GM23338 (cell line): Measurements from ENCODE around the gene MRAS. TPM values are rescaled to one million over a fixed set of nuclear protein-coding genes. Genes with fewer than 3 reads are reported as not detected.

Experiments used
- ATAC-seq: fragments of 200-7000 bp; cut with Tn5 transposase; 3 replicates; pipeline ENCODE4 v1.9.1; 2020
- DNase-seq: peaks from one replicate; pipeline ENCODE4 v3.0.0-alpha.2; 2015; ENCODE audit warnings: low spot score
- H2AFZ ChIP-seq: fragments of 200-600 bp; sonication (generic); 2 replicates; pipeline ENCODE4 v1.8.0; 2016; ENCODE audit warnings: antibody characterized with exemption, mild to moderate bottlenecking, moderate library complexity
- H3F3A ChIP-seq: fragments of 200-600 bp; sonication (generic); replicated peaks from 2 replicates; pipeline ENCODE4 v1.8.0; 2017; ENCODE audit warnings: antibody characterized with exemption, mixed run types, low read depth
- H3K27ac ChIP-seq: fragments of 200-600 bp; sonication (generic); 2 replicates; pipeline ENCODE4 v1.6.1; 2016; ENCODE audit warnings: low read depth
- H3K27me3 ChIP-seq: fragments of 200-600 bp; sonication (generic); 2 replicates; pipeline ENCODE4 v1.8.0; 2016; ENCODE audit warnings: mild to moderate bottlenecking, mixed run types, moderate library complexity; ENCODE audit not compliant: insufficient read depth
- H3K36me3 ChIP-seq: fragments of 200-600 bp; sonication (generic); 2 replicates; pipeline ENCODE4 v1.8.0; 2016; ENCODE audit warnings: mild to moderate bottlenecking; ENCODE audit not compliant: insufficient read depth
- H3K4me1 ChIP-seq: fragments of 200-600 bp; sonication (generic); 2 replicates; pipeline ENCODE4 v1.8.0; 2016; ENCODE audit warnings: mild to moderate bottlenecking, moderate library complexity; ENCODE audit not compliant: insufficient read depth
- H3K4me2 ChIP-seq: fragments of 200-600 bp; sonication (generic); 2 replicates; pipeline ENCODE4 v1.7.1; 2017; ENCODE audit warnings: mixed run types
- H3K4me3 ChIP-seq: fragments of 200-600 bp; sonication (generic); 2 replicates; pipeline ENCODE4 v1.6.1; 2016; ENCODE audit warnings: mixed run types
- H3K79me2 ChIP-seq: fragments of 200-600 bp; sonication (generic); replicated peaks from 2 replicates; pipeline ENCODE4 v1.8.0; 2017; ENCODE audit warnings: mild to moderate bottlenecking; ENCODE audit not compliant: insufficient read depth
- H3K9me2 ChIP-seq: fragments of 200-600 bp; sonication (generic); 2 replicates; pipeline ENCODE4 v1.8.0; 2017; ENCODE audit not compliant: insufficient read depth
- H4K20me1 ChIP-seq: fragments of 200-600 bp; sonication (generic); replicated peaks from 2 replicates; pipeline ENCODE4 v1.8.0; 2017; ENCODE audit warnings: mild to moderate bottlenecking; ENCODE audit not compliant: insufficient read depth
- H3K27ac Mint-ChIP-seq: 2 replicates; pipeline ENCODE4 v1.8.0; 2020; ENCODE audit warnings: inconsistent platforms, mild to moderate bottlenecking, moderate library complexity, mixed read lengths
- H3K27me3 Mint-ChIP-seq: 3 replicates; pipeline ENCODE4 v1.8.0; 2022; ENCODE audit warnings: low read depth, mild to moderate bottlenecking, moderate library complexity, mixed read lengths, inconsistent platforms; ENCODE audit not compliant: insufficient read depth, poor library complexity
- H3K36me3 Mint-ChIP-seq: 3 replicates; pipeline ENCODE4 v1.8.0; 2021; ENCODE audit warnings: low read depth, mild to moderate bottlenecking, inconsistent platforms, moderate library complexity, mixed read lengths
- H3K4me1 Mint-ChIP-seq: 3 replicates; pipeline ENCODE4 v1.8.0; 2020; ENCODE audit warnings: mild to moderate bottlenecking, inconsistent platforms, mixed read lengths
- H3K4me3 Mint-ChIP-seq: 3 replicates; pipeline ENCODE4 v1.8.0; 2021; ENCODE audit warnings: moderate library complexity, mild to moderate bottlenecking, inconsistent platforms, mixed read lengths
- H3K9me3 Mint-ChIP-seq: 3 replicates; pipeline ENCODE4 v1.8.0; 2020; ENCODE audit warnings: moderate library complexity, mild to moderate bottlenecking, inconsistent platforms, mixed read lengths
- CTCF ChIP-seq, 2 experiments: fragments of 200-600 bp in 1 of 2; sonication (generic) in 1 of 2; conservative IDR thresholded peaks; 2 replicates each; pipeline versions ENCODE4 v1.5.1 to v1.6.1; 2016 to 2017; ENCODE audit warnings: antibody characterized with exemption in 2 of 2, low read depth in 2 of 2, mild to moderate bottlenecking in 2 of 2, moderate library complexity in 1 of 2
- EZH2phosphoT487 ChIP-seq: fragments of 200-600 bp; sonication (generic); IDR thresholded peaks from one replicate; pipeline ENCODE4 v1.8.1; 2018; ENCODE audit warnings: antibody characterized with exemption; ENCODE audit not compliant: unreplicated experiment
- NANOG ChIP-seq: IDR thresholded peaks from 2 replicates; pipeline ENCODE4 v1.6.1; 2016; ENCODE audit warnings: antibody characterized with exemption, borderline replicate concordance
- ZNF114 ChIP-seq: fragments of 250-450 bp; sonication (Bioruptor Pico); IDR thresholded peaks from 2 replicates; pipeline ENCODE4 v1.5.0; 2020; ENCODE audit warnings: mild to moderate bottlenecking, moderate library complexity
- ZNF331 ChIP-seq: fragments of 250-450 bp; sonication (Bioruptor Pico); IDR thresholded peaks from 2 replicates; pipeline ENCODE4 v1.5.0; 2020; ENCODE audit warnings: low read depth, mild to moderate bottlenecking, moderate library complexity
- polyA plus RNA-seq: library from polyadenylated mRNA; unstranded; fragments of >200 nt; fragmentation: Nextera tagmentation; extraction: Ambion mirVana; gene quantifications from 2 replicates; pipeline ENCODE4 v1.2.1, GENCODE V29; 2016
- total RNA-seq: library from RNA; depleted of rRNA; stranded (reverse); fragments of >200 nt; shearing (Covaris generic); gene quantifications from 2 replicates; pipeline ENCODE4 v1.2.3, GENCODE V29; 2014
- TF ChIP-seq, protein P1 (sequence below): fragments of 250-450 bp; sonication (Bioruptor Pico); IDR thresholded peaks from 2 replicates; pipeline ENCODE4 v1.5.0; 2020; ENCODE audit warnings: mild to moderate bottlenecking, moderate library complexity
- TF ChIP-seq, protein P2 (sequence below): IDR thresholded peaks from one replicate; pipeline ENCODE4 v1.6.1; 2018; ENCODE audit warnings: antibody characterized with exemption; ENCODE audit not compliant: unreplicated experiment

The MRAS gene
- total and polyA plus RNA-seq, 2 experiments from 2014 or later, result 9.1 to 10.2 TPM

DNA sequence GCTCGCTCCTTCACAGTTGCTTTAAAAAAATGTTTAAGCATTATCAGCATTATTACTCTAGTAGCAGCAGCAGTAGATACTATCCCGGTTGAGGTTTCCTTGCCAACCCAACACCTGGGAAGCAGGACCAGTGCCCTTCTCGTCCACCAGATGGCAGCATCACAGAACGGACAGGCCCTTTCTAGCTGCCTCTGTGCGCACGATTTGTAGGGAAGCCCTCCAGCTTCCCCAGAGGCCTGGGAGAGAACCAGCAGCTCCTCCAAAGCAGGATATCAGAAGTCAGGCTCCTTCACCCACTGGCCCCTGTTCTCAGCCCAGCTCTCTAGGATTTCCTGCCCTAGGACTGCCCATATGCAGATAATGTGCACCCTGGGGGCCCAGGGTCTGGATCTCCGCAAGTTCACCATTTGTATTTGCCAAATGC lies 69.2 kb downstream of the MRAS start (continued):
- TF ChIP-seq, protein P1, sequence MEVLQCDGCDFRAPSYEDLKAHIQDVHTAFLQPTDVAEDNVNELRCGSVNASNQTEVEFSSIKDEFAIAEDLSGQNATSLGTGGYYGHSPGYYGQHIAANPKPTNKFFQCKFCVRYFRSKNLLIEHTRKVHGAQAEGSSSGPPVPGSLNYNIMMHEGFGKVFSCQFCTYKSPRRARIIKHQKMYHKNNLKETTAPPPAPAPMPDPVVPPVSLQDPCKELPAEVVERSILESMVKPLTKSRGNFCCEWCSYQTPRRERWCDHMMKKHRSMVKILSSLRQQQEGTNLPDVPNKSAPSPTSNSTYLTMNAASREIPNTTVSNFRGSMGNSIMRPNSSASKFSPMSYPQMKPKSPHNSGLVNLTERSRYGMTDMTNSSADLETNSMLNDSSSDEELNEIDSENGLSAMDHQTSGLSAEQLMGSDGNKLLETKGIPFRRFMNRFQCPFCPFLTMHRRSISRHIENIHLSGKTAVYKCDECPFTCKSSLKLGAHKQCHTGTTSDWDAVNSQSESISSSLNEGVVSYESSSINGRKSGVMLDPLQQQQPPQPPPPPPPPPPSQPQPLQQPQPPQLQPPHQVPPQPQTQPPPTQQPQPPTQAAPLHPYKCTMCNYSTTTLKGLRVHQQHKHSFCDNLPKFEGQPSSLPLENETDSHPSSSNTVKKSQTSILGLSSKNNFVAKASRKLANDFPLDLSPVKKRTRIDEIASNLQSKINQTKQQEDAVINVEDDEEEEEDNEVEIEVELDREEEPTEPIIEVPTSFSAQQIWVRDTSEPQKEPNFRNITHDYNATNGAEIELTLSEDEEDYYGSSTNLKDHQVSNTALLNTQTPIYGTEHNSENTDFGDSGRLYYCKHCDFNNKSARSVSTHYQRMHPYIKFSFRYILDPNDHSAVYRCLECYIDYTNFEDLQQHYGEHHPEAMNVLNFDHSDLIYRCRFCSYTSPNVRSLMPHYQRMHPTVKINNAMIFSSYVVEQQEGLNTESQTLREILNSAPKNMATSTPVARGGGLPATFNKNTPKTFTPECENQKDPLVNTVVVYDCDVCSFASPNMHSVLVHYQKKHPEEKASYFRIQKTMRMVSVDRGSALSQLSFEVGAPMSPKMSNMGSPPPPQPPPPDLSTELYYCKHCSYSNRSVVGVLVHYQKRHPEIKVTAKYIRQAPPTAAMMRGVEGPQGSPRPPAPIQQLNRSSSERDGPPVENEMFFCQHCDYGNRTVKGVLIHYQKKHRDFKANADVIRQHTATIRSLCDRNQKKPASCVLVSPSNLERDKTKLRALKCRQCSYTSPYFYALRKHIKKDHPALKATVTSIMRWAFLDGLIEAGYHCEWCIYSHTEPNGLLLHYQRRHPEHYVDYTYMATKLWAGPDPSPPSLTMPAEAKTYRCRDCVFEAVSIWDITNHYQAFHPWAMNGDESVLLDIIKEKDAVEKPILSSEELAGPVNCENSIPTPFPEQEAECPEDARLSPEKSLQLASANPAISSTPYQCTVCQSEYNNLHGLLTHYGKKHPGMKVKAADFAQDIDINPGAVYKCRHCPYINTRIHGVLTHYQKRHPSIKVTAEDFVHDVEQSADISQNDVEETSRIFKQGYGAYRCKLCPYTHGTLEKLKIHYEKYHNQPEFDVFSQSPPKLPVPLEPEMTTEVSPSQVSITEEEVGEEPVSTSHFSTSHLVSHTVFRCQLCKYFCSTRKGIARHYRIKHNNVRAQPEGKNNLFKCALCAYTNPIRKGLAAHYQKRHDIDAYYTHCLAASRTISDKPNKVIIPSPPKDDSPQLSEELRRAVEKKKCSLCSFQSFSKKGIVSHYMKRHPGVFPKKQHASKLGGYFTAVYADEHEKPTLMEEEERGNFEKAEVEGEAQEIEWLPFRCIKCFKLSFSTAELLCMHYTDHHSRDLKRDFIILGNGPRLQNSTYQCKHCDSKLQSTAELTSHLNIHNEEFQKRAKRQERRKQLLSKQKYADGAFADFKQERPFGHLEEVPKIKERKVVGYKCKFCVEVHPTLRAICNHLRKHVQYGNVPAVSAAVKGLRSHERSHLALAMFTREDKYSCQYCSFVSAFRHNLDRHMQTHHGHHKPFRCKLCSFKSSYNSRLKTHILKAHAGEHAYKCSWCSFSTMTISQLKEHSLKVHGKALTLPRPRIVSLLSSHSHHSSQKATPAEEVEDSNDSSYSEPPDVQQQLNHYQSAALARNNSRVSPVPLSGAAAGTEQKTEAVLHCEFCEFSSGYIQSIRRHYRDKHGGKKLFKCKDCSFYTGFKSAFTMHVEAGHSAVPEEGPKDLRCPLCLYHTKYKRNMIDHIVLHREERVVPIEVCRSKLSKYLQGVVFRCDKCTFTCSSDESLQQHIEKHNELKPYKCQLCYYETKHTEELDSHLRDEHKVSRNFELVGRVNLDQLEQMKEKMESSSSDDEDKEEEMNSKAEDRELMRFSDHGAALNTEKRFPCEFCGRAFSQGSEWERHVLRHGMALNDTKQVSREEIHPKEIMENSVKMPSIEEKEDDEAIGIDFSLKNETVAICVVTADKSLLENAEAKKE (CRISPR knock-in tag), result peak; percentile 94
- no peak for TF ChIP-seq ZNF331 (CRISPR knock-in tag)
- TF ChIP-seq NANOG, result no peak
- TF ChIP-seq, protein P2, sequence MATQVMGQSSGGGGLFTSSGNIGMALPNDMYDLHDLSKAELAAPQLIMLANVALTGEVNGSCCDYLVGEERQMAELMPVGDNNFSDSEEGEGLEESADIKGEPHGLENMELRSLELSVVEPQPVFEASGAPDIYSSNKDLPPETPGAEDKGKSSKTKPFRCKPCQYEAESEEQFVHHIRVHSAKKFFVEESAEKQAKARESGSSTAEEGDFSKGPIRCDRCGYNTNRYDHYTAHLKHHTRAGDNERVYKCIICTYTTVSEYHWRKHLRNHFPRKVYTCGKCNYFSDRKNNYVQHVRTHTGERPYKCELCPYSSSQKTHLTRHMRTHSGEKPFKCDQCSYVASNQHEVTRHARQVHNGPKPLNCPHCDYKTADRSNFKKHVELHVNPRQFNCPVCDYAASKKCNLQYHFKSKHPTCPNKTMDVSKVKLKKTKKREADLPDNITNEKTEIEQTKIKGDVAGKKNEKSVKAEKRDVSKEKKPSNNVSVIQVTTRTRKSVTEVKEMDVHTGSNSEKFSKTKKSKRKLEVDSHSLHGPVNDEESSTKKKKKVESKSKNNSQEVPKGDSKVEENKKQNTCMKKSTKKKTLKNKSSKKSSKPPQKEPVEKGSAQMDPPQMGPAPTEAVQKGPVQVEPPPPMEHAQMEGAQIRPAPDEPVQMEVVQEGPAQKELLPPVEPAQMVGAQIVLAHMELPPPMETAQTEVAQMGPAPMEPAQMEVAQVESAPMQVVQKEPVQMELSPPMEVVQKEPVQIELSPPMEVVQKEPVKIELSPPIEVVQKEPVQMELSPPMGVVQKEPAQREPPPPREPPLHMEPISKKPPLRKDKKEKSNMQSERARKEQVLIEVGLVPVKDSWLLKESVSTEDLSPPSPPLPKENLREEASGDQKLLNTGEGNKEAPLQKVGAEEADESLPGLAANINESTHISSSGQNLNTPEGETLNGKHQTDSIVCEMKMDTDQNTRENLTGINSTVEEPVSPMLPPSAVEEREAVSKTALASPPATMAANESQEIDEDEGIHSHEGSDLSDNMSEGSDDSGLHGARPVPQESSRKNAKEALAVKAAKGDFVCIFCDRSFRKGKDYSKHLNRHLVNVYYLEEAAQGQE, result no peak
- no peak for TF ChIP-seq EZH2phosphoT487

DNA sequence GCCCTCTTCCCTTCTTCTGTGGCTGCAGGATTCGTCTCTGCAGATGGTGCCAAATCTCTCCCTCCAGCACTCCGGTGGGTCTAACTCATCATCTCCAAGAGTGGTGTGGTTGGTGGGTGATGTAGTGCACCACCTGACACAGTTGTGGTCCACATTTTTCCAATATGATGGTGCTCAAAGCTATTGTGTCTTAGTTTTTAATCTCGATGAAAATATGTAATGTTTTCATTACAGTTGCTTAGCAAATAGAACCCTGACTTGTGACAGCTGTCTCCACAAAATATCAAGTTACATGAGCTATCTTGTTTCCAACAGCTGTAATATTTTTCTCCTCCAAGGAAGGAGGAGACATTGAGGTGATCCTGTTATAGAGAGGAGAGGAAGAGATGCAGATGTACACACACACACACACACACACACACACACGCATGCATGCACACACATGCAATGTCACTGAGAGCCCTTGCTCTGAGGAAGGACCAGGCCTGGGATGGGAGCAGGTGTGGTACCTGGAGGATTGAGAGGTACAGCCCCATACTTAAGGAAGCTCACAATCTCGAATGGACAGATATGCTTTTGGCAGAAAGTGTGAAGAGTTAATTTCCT lies 70.3 kb downstream of the MRAS start:
- Mint-ChIP-seq H3K27me3 (peaks cover 7% of the 10 kb centered on the region), H3K36me3 (peaks cover 9% of the 10 kb centered on the region; the same call in 2 of the 3 replicates), H3K27ac (no peak overlapping the region), H3K4me1 (peaks cover 22% of the 10 kb centered on the region), H3K4me3 (no peak overlapping the region), H3K9me3 (peaks cover 17% of the 10 kb centered on the region; the same call in 2 of the 3 replicates)
- Histone ChIP-seq H3K27ac (no peak overlapping the region), H3F3A (no peaks in the 10 kb centered on the region), H3K9me2 (0 out of 2 replicates have a peak, but pooled peaks cover 5% of the 10 kb centered on the region), H3K36me3 (no peaks in the 10 kb centered on the region), H3K4me3 (no peak overlapping the region), H2AFZ (no peak overlapping the region), H3K4me1 (no peaks in the 10 kb centered on the region), H3K79me2 (no peaks in the 10 kb centered on the region), H3K27me3 (no peaks in the 10 kb centered on the region), H3K4me2 (no peak overlapping the region), H4K20me1 (no peaks in the 10 kb centered on the region)
- DNase-seq, result no peak
- no peak for ATAC-seq
- TF ChIP-seq ZNF114 (CRISPR knock-in tag) (no peak), CTCF (conservative IDR thresholded peaks at IDR 0.05; ENCODE audit: low read depth in 2 of 2) (no peak)
